Measurements from ENCODE around the gene IQGAP3. TPM values are rescaled to one million over a fixed set of nuclear protein-coding genes. Genes with fewer than 3 reads are reported as not detected.
A peak's percentile ranks its signal among the peaks of the same experiment; 100 is the strongest.

Gene IQGAP3
- total RNA-seq, 4 donors from 2014 or later = 0.09 to 13.2 TPM; not detected in 2

DNA sequence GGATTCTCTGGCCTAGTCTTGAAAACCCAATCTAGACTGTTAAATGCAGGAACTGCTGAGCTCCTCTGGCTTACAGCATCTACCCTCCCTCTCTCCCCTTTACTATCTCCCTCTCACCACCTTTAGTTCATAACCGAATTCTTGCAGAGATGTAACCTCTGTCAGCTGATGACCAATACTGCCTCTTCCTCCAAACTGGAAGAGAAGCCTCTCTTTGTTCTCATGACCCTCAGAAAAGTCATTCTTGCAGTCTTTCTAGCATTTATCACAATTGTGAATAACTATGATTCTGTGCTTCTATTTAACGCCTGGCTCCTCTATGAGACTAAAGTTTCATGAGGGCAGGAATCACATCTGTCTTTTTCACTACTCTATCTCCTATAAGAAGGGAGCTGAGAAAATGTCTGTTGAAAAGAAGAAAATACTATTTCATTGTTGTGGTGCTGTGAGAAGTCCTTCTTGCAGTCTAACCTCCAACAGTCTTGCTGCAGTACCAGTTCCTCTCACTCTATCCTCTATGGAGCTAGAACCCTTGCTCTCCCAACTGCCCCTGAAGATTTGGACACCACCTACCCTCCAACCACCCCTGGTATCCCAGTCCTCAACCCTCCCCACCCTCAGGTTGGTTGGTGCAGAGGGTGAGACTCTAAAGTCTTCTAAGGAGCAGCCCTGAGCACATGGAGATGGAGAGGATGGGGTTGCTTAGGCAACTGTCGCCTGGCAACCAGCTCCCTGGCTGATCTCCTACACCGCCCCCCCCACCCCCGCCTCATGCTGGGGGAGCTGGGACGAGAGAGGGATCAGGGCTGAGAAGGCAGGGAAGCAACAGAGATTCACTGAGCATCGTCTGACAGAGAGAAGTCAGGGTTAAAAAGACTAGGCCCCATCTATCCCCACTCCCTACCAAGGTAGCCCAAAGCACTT is 85.7 kb downstream of the IQGAP3 start:
- Histone ChIP-seq H3K27ac (peak overlapping the region; percentile 19 to 100), H3K4me1 (peaks cover 3 to 41% of the 10 kb centered on the region in 2 donors), H3K27me3 (no peaks in the 10 kb centered on the region), H3K36me3 (no peaks in the 10 kb centered on the region), H3K4me3 (no peak overlapping the region), H3K9me3 (no peaks in the 10 kb centered on the region)
- DNase-seq = no peak
- intact Hi-C loops (cut with DNase I; ENCODE audit: low total_unique reads) = no loop called here
- TF ChIP-seq POLR2A (IDR thresholded peaks at IDR 0.05) (no peak), CTCF (IDR thresholded peaks at IDR 0.05) (no peak)

DNA sequence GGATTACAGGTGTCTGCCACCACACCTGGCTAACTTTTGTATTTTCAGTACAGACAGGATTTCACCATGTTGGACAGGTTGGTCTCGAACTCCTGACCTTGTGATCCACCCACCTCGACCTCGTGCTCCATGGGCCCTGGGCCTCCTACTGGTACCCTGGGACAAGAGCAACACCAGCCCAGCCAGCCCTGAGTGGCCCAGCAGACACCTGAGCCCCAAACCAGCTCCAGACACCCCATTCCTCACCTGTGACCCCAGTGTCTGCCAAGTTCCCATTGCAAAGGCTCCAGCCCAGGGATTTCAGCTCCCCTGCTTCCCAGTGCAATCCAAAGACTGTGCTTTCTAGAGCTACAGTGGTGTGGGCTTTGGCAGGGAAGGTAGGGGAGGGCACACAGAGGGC is 86.4 kb downstream of the IQGAP3 start:
- no peak for TF ChIP-seq CTCF (IDR thresholded peaks at IDR 0.05)
- no peak for TF ChIP-seq POLR2A (IDR thresholded peaks at IDR 0.05)
- no peak for DNase-seq
- H3K4me1 ChIP-seq = peaks cover 0 to 34% of the 10 kb centered on the region in 2 donors
- intact Hi-C loops (cut with DNase I; ENCODE audit: low total_unique reads) = no loop called here
- H3K27ac ChIP-seq = peak overlapping the region in 1 of 2 donors; percentile 6
- no peaks in the 10 kb centered on the region for H3K9me3 ChIP-seq
- H3K4me3 ChIP-seq = no peak overlapping the region
- H3K36me3 ChIP-seq = no peaks in the 10 kb centered on the region
- no peaks in the 10 kb centered on the region for H3K27me3 ChIP-seq

GRCh38 chr1:156484480-156485058 is 87.8 kb downstream of the IQGAP3 start:
- Histone ChIP-seq H3K36me3 (no peaks in the 10 kb centered on the region), H3K27ac (peak overlapping the region; percentile 13 to 35), H3K9me3 (no peaks in the 10 kb centered on the region), H3K4me3 (no peak overlapping the region), H3K27me3 (no peaks in the 10 kb centered on the region), H3K4me1 (peaks cover 0 to 23% of the 10 kb centered on the region in 2 donors)
- intact Hi-C loops (cut with DNase I; ENCODE audit: low total_unique reads) = no loop called here
- DNase-seq = no peak
- TF ChIP-seq CTCF (IDR thresholded peaks at IDR 0.05) (no peak), POLR2A (IDR thresholded peaks at IDR 0.05) (no peak)

DNA sequence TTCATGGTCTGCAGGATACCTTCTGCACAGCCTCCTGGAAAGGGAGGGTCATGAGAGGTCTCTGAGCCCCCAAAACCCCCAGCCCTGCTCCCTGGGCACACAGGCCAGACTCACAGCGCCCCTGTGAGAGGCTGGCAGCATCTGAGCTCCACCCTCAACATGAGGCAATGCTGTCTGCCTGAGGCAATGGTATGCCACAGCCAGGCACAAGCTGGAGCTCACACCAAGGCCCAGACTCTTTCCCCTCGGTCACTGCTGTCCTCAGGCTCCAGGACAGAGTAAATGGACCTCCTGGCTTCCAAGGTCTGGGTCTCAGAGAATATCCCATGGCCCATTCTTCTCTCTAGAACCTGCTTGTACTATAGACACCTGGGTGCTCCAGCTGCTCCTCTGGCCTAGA is 89.0 kb downstream of the IQGAP3 start:
- intact Hi-C loops (cut with DNase I; ENCODE audit: low total_unique reads) = no loop called here
- peaks cover under 1 to 15% of the 10 kb centered on the region in 2 donors for H3K4me1 ChIP-seq

More for the DNA sequence above, 89.0 kb downstream of the IQGAP3 start:
- no peak for TF ChIP-seq CTCF (IDR thresholded peaks at IDR 0.05)
- no peak for TF ChIP-seq POLR2A (IDR thresholded peaks at IDR 0.05)
- Histone ChIP-seq H3K27ac (peak overlapping the region; percentile 13 to 35), H3K9me3 (no peaks in the 10 kb centered on the region), H3K36me3 (no peaks in the 10 kb centered on the region), H3K27me3 (no peaks in the 10 kb centered on the region), H3K4me3 (no peak overlapping the region)
- no peak for DNase-seq

All from uterus (tissue), 4 donors.